HEK293 (cell line): ENCODE measurements around the gene ARMC10.
A peak's percentile ranks its signal among the peaks of the same experiment; 100 is the strongest.

Experiments
- CTCF ChIA-PET: fragments of 350-600 bp; formaldehyde crosslinking; extraction: SDS; loops from one replicate; lab custom pipeline; 2021; ENCODE audit warnings: antibody characterized with exemption; lab: Yijun Ruan, JAX
- POLR2A ChIA-PET: fragments of 300-600 bp; formaldehyde crosslinking; extraction: SDS; loops from one replicate; lab custom pipeline; 2020; ENCODE audit warnings: antibody characterized with exemption, inconsistent platforms; lab: Yijun Ruan, JAX
- H3K27ac ChIP-seq: fragments of 200-500 bp; sonication (Bioruptor generic); 2 replicates; pipeline ENCODE4 v1.5.1; 2014; ENCODE audit warnings: low read depth, low read length, control low read depth, inconsistent platforms; ENCODE audit errors: extremely low read depth
- H3K36me3 ChIP-seq, 2 experiments: fragments of 200-500 bp in 1 of 2; sonication (Bioruptor generic) in 1 of 2; 1 replicate in 1 of 2; 2 replicates in 1 of 2; pipeline ENCODE4 v1.5.1; 2014 to 2017; ENCODE audit warnings: inconsistent platforms in 2 of 2, low read length in 2 of 2; ENCODE audit not compliant: control insufficient read depth in 2 of 2, insufficient read depth in 1 of 2
- H3K4me1 ChIP-seq: fragments of 200-500 bp; sonication (Bioruptor generic); 2 replicates; pipeline ENCODE4 v1.5.1; 2014; ENCODE audit warnings: mild to moderate bottlenecking, low read length, inconsistent platforms; ENCODE audit not compliant: control insufficient read depth, insufficient read depth
- H3K4me3 ChIP-seq: 2 replicates; pipeline ENCODE4 v1.5.1; 2011; ENCODE audit warnings: low read depth, mild to moderate bottlenecking, control low read depth, low read length, moderate library complexity
- H3K9me3 ChIP-seq: fragments of 200-500 bp; sonication (Bioruptor generic); 2 replicates; pipeline ENCODE4 v1.5.1; 2014; ENCODE audit warnings: low read depth, low read length, inconsistent platforms; ENCODE audit not compliant: control insufficient read depth, insufficient read depth
- FEZF1 ChIP-seq: fragments of 450-650 bp; formaldehyde crosslinking; IDR thresholded peaks from 2 replicates; pipeline ENCODE4 v1.5.1; 2016; ENCODE audit warnings: missing biosample characterization, missing genetic modification characterization
- MZF1 ChIP-seq: fragments of 450-650 bp; formaldehyde crosslinking; IDR thresholded peaks from 2 replicates; pipeline ENCODE4 v1.5.1; 2017; ENCODE audit warnings: missing biosample characterization, missing genetic modification characterization, borderline replicate concordance
- PRDM1 ChIP-seq: fragments of 450-650 bp; formaldehyde crosslinking; IDR thresholded peaks from 2 replicates; pipeline ENCODE4; 2016; ENCODE audit warnings: missing biosample characterization, missing genetic modification characterization
- TCF7L2 ChIP-seq: IDR thresholded peaks from 2 replicates; pipeline ENCODE4 v1.6.1; 2011; ENCODE audit warnings: low read depth, mild to moderate bottlenecking, inconsistent platforms, low read length, moderate library complexity, borderline replicate concordance
- ZBTB8A ChIP-seq: fragments of 450-650 bp; formaldehyde crosslinking; IDR thresholded peaks from 2 replicates; pipeline ENCODE4 v1.5.1; 2016; ENCODE audit warnings: missing biosample characterization, missing genetic modification characterization
- ZNF16 ChIP-seq: fragments of 450-650 bp; formaldehyde crosslinking; IDR thresholded peaks from 2 replicates; pipeline ENCODE4 v1.5.1; 2016; ENCODE audit warnings: low read depth, missing biosample characterization, missing genetic modification characterization
- ZNF266 ChIP-seq: fragments of 450-650 bp; formaldehyde crosslinking; IDR thresholded peaks from 2 replicates; pipeline ENCODE4 v1.5.1; 2016; ENCODE audit warnings: missing biosample characterization, missing genetic modification characterization, low read depth
- ZNF423 ChIP-seq: fragments of 450-650 bp; formaldehyde crosslinking; IDR thresholded peaks from 2 replicates; pipeline ENCODE4 v1.5.1; 2016; ENCODE audit warnings: missing biosample characterization, missing genetic modification characterization
- ZNF785 ChIP-seq: fragments of 450-650 bp; formaldehyde crosslinking; IDR thresholded peaks from 2 replicates; pipeline ENCODE4 v1.5.1; 2016; ENCODE audit warnings: missing biosample characterization, missing genetic modification characterization
- TF ChIP-seq, protein P1 (sequence below): fragments of 450-650 bp; formaldehyde crosslinking; IDR thresholded peaks from 2 replicates; pipeline ENCODE4 v1.5.1; 2016; ENCODE audit warnings: missing biosample characterization, missing genetic modification characterization, borderline replicate concordance
- TF ChIP-seq, protein P2 (sequence below): fragments of 450-650 bp; formaldehyde crosslinking; IDR thresholded peaks from 2 replicates; pipeline ENCODE4 v1.5.1; 2016; ENCODE audit warnings: missing biosample characterization, missing genetic modification characterization
- TF ChIP-seq, protein P3 (sequence below): IDR thresholded peaks from 2 replicates; pipeline ENCODE4 v1.6.1; 2011; ENCODE audit warnings: mild to moderate bottlenecking, low read depth, low read length, borderline replicate concordance
- TF ChIP-seq, protein P4 (sequence below): fragments of 450-650 bp; formaldehyde crosslinking; IDR thresholded peaks from 2 replicates; pipeline ENCODE4 v1.5.1; 2017; ENCODE audit warnings: missing biosample characterization, missing genetic modification characterization
- TF ChIP-seq, protein P5 (sequence below): fragments of 450-650 bp; formaldehyde crosslinking; IDR thresholded peaks from 2 replicates; pipeline ENCODE4 v1.5.1; 2016; ENCODE audit warnings: missing biosample characterization, missing genetic modification characterization, borderline replicate concordance
- TF ChIP-seq, protein P6 (sequence below): fragments of 450-650 bp; IDR thresholded peaks from 2 replicates; pipeline ENCODE4 v1.5.1; 2018; ENCODE audit warnings: missing biosample characterization, missing genetic modification characterization

The ARMC10 gene

DNA sequence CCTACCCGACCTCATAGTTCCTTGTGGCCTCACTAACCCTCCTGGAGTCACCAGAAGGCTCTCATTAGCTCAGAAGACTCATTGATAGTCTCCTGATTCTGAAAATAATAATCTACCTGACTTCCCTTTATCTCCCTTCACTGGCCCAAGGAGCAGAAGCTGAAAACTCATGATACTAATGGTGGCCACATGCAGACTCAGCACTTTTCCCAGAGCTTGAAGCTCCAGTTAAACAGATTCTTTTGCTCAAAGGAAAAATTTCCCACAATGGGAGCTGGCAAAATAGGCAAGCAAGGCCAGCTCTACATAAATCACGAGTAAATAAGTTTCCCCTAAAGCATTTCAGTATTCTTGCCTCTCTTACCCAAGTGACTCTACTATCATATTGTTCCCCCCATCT, 65.7 kb downstream of the ARMC10 start (continued):
- TF ChIP-seq, protein P1, sequence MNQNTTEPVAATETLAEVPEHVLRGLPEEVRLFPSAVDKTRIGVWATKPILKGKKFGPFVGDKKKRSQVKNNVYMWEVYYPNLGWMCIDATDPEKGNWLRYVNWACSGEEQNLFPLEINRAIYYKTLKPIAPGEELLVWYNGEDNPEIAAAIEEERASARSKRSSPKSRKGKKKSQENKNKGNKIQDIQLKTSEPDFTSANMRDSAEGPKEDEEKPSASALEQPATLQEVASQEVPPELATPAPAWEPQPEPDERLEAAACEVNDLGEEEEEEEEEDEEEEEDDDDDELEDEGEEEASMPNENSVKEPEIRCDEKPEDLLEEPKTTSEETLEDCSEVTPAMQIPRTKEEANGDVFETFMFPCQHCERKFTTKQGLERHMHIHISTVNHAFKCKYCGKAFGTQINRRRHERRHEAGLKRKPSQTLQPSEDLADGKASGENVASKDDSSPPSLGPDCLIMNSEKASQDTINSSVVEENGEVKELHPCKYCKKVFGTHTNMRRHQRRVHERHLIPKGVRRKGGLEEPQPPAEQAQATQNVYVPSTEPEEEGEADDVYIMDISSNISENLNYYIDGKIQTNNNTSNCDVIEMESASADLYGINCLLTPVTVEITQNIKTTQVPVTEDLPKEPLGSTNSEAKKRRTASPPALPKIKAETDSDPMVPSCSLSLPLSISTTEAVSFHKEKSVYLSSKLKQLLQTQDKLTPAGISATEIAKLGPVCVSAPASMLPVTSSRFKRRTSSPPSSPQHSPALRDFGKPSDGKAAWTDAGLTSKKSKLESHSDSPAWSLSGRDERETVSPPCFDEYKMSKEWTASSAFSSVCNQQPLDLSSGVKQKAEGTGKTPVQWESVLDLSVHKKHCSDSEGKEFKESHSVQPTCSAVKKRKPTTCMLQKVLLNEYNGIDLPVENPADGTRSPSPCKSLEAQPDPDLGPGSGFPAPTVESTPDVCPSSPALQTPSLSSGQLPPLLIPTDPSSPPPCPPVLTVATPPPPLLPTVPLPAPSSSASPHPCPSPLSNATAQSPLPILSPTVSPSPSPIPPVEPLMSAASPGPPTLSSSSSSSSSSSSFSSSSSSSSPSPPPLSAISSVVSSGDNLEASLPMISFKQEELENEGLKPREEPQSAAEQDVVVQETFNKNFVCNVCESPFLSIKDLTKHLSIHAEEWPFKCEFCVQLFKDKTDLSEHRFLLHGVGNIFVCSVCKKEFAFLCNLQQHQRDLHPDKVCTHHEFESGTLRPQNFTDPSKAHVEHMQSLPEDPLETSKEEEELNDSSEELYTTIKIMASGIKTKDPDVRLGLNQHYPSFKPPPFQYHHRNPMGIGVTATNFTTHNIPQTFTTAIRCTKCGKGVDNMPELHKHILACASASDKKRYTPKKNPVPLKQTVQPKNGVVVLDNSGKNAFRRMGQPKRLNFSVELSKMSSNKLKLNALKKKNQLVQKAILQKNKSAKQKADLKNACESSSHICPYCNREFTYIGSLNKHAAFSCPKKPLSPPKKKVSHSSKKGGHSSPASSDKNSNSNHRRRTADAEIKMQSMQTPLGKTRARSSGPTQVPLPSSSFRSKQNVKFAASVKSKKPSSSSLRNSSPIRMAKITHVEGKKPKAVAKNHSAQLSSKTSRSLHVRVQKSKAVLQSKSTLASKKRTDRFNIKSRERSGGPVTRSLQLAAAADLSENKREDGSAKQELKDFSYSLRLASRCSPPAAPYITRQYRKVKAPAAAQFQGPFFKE (tag by site-specific recombination): no peak
- TF ChIP-seq ZNF785 (tag by site-specific recombination): no peak
- TF ChIP-seq ZBTB8A (tag by site-specific recombination): no peak
- TF ChIP-seq MZF1 (tag by site-specific recombination): no peak

DNA sequence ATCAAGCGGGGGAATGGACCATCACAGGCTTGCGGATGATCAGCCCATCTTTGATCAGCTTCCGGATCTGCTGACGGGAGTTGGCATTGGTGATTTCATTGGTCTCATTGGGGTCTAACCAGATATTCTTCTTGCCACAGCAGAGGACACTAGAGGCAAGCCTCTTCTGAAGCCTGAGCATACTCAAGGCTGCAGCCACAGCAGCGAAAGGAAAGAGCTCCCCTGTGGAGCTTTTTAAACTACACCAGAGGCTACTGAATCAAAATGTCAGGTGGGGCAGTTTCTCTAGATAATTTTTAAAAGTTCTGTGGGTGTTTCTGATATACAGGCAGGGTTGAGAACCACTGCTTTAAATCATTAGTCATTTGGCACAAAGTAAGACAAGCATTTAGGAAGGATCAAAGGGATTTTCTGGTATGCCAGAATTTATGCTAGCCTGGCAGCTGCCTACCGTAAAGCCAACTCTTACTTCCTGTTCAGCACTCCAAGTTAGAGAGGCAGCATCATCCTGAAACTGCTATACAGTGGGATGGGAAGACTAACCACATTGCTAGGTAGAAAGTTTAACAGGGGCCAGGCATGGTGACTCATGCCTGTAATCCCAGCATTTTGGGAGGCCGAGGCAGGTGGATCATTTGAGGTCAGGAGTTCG, 66.9 kb downstream of the ARMC10 start:
- H3K9me3 ChIP-seq: no peaks in the 10 kb centered on the region
- CTCF ChIA-PET: interaction anchor here (0.5 to 1.0 kb wide), 3 partner anchors 11 to 29 kb away, joined by 3 to 5 read pairs (median 5); no protein-coding TSS in a partner anchor
- no peaks in the 10 kb centered on the region for H3K36me3 ChIP-seq
- H3K4me1 ChIP-seq: no peaks in the 10 kb centered on the region; the same call in 1 of the 2 replicates
- no peak overlapping the region for H3K4me3 ChIP-seq
- POLR2A ChIA-PET: no interaction called here
- no peak overlapping the region for H3K27ac ChIP-seq
- TF ChIP-seq, protein P2, sequence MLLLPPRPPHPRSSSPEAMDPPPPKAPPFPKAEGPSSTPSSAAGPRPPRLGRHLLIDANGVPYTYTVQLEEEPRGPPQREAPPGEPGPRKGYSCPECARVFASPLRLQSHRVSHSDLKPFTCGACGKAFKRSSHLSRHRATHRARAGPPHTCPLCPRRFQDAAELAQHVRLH: 0 out of 2 replicates have a peak, but pooled peaks have one; percentile 42
- TF ChIP-seq, protein P3, sequence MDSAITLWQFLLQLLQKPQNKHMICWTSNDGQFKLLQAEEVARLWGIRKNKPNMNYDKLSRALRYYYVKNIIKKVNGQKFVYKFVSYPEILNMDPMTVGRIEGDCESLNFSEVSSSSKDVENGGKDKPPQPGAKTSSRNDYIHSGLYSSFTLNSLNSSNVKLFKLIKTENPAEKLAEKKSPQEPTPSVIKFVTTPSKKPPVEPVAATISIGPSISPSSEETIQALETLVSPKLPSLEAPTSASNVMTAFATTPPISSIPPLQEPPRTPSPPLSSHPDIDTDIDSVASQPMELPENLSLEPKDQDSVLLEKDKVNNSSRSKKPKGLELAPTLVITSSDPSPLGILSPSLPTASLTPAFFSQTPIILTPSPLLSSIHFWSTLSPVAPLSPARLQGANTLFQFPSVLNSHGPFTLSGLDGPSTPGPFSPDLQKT: no peak

DNA sequence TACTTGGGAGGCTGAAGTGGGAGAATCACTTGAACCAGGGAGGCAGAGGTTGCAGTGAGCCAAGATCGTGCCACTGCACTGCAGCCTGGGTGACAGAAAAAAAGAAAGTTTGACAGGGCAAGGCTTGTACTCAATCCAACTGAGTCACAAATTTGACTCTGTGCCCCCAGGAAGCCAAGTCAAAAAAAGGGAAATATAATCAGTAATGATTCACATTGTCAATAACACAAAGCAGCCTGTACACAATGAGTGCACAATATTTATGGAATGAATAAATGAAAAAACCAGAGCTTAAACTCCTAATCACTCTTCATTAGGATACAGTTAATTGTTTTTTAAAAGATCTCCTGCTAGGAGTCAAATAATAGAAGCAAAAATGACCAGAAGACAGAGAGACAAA, 67.6 kb downstream of the ARMC10 start:
- Histone ChIP-seq H3K4me1 (no peaks in the 10 kb centered on the region; the same call in 1 of the 2 replicates), H3K36me3 (no peaks in the 10 kb centered on the region), H3K4me3 (no peak overlapping the region), H3K9me3 (no peaks in the 10 kb centered on the region), H3K27ac (no peak overlapping the region)
- no peak for TF ChIP-seq ZNF16
- no peak for TF ChIP-seq PRDM1 (tag by site-specific recombination)
- ChIA-PET POLR2A (no interaction called here), CTCF (no interaction called here)

DNA sequence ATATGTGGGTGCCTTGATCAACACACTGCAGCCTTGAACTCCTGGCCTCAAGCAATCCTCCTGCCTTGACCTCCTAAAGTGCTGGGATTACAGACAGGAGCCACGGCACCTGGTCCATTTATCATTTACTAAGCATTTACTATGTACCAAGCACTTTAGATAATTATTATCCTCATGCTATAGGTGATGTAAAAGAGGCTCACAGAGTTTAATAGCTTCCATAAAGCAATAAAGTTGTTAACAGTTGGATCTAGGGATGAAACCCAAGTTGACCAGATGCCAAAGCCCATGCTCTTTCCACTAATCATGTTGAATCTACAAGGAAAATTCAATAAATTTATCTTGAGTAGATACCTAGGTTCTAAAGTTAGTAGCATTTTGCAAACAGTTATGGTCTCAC, 68.9 kb downstream of the ARMC10 start:
- no peak overlapping the region for H3K27ac ChIP-seq
- ChIA-PET CTCF (interaction anchor here (0.5 kb wide), 1 partner anchor 42 kb away, joined by 3 read pairs; no protein-coding TSS in a partner anchor), POLR2A (no interaction called here)
- H3K4me3 ChIP-seq: no peak overlapping the region
- no peaks in the 10 kb centered on the region for H3K36me3 ChIP-seq
- no peaks in the 10 kb centered on the region for H3K9me3 ChIP-seq
- H3K4me1 ChIP-seq: no peaks in the 10 kb centered on the region; the same call in 1 of the 2 replicates
- TF ChIP-seq TCF7L2: no peak
- TF ChIP-seq, protein P4, sequence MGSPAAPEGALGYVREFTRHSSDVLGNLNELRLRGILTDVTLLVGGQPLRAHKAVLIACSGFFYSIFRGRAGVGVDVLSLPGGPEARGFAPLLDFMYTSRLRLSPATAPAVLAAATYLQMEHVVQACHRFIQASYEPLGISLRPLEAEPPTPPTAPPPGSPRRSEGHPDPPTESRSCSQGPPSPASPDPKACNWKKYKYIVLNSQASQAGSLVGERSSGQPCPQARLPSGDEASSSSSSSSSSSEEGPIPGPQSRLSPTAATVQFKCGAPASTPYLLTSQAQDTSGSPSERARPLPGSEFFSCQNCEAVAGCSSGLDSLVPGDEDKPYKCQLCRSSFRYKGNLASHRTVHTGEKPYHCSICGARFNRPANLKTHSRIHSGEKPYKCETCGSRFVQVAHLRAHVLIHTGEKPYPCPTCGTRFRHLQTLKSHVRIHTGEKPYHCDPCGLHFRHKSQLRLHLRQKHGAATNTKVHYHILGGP (tag by site-specific recombination): 0 out of 2 replicates have a peak, but pooled peaks have one; percentile 41
- TF ChIP-seq, protein P5, sequence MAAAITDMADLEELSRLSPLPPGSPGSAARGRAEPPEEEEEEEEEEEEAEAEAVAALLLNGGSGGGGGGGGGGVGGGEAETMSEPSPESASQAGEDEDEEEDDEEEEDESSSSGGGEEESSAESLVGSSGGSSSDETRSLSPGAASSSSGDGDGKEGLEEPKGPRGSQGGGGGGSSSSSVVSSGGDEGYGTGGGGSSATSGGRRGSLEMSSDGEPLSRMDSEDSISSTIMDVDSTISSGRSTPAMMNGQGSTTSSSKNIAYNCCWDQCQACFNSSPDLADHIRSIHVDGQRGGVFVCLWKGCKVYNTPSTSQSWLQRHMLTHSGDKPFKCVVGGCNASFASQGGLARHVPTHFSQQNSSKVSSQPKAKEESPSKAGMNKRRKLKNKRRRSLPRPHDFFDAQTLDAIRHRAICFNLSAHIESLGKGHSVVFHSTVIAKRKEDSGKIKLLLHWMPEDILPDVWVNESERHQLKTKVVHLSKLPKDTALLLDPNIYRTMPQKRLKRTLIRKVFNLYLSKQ (tag by site-specific recombination): no peak
- peak; percentile 73; the same call in 1 of the 2 replicates for TF ChIP-seq FEZF1
- TF ChIP-seq ZNF266 (tag by site-specific recombination): no peak
- TF ChIP-seq, protein P6, sequence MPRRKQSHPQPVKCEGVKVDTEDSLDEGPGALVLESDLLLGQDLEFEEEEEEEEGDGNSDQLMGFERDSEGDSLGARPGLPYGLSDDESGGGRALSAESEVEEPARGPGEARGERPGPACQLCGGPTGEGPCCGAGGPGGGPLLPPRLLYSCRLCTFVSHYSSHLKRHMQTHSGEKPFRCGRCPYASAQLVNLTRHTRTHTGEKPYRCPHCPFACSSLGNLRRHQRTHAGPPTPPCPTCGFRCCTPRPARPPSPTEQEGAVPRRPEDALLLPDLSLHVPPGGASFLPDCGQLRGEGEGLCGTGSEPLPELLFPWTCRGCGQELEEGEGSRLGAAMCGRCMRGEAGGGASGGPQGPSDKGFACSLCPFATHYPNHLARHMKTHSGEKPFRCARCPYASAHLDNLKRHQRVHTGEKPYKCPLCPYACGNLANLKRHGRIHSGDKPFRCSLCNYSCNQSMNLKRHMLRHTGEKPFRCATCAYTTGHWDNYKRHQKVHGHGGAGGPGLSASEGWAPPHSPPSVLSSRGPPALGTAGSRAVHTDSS (tag by site-specific recombination): no peak
- no peak for TF ChIP-seq ZNF423 (tag by site-specific recombination)
- TF ChIP-seq, protein P2: peak; percentile 81; the same call in 1 of the 2 replicates
